GM19099 (cell line): ENCODE measurements around the gene TPRG1L.

Experiments
- POLR2A ChIP-seq: IDR thresholded peaks from 3 replicates; pipeline ENCODE4 v1.6.1; 2011; ENCODE audit warnings: low read depth; ENCODE audit not compliant: insufficient read length; ENCODE audit errors: extremely low read depth

TPRG1L gene

DNA sequence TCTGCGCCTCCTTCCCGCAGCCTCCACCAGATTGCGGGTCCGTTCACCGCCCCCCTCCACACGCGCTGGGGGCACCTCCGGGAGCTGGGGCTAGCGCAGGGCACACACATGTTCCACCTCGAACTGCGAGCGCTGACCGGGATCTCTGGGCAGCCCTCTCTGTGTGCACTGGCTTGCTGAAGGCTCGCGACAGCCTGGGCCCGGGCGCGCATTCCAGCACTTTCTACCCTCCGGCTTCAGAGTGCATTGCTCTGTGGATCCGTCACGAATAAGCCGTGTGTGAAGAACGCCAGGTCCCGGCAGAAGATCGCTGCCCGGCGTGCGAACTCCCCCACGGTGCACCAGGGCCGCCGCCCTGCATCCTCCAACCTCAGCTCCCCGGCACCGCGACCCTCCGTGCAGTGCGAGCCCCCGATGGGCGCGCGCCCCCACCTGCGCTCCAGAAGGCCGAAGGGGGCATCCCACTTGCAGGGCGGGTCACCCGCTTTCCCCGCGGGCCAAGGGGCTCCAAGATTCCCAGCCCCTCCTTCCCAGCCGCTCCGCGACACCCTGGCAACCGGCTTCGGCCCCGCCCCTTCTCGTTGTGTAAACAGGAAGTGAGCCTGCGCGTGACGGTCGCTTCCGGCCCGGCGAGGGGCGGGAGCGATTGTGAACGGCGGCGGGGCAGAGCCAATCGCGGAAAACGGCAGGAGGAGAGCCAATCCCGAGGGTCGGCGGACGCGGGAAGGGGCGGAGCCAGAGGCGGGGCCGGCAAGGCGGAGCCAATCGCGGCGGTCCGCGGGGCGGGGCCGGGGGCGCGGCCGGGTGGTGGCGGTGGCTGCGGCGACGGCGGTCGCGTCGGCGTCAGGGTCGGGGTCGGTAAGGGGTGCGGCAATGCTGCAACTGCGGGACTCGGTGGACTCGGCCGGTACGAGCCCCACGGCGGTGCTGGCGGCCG lies at the start of gene TPRG1L:
Gene TPRG1L, plus strand, starts transcription at position 816 of the 937 bp plus-strand sequence. Its CDS starts 58 bp downstream, at position 874.
- peak; percentile 39 for TF ChIP-seq POLR2A

DNA sequence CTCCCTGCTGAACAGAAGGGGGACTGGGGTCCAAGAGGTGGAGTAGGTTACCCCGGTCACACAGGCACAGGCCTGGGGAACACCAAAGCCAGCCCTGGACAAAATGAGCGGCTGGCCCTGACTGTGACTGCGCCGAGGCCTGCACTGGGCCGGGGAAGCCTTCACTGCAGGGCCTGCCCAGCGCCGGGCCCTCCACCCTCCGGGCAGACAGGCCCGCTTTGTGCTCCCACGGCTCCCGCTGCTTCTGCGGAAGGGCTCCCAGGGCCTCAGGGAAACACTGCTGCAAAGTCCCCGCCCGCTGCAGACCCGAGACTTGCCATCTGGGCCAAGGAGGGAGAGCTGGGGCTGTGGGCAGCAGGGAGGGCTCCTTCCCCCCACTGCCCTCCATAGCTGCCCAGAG lies 48.8 kb upstream of the TPRG1L start:
- TF ChIP-seq POLR2A, result no peak

DNA sequence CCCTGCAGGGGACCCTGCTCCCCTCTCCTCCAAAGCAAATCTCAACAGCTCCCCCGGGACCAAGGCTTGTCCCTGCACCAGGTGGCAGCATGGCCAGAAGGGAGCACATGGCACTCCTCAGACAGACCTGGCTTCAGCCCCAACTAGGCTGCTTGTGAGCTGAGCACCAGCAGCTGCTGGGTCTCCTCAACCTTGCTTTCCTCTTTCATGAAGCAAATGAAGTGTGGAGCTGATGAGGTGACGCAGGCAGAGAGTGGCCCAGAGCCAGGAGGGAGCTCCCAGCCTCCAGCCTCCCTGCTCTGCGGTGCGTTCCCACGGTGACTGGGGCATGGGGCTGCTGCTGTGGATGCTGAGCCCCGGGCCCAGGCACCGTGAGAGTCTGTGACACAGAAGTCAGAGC lies 47.5 kb upstream of the TPRG1L start:
- TF ChIP-seq POLR2A, result no peak

DNA sequence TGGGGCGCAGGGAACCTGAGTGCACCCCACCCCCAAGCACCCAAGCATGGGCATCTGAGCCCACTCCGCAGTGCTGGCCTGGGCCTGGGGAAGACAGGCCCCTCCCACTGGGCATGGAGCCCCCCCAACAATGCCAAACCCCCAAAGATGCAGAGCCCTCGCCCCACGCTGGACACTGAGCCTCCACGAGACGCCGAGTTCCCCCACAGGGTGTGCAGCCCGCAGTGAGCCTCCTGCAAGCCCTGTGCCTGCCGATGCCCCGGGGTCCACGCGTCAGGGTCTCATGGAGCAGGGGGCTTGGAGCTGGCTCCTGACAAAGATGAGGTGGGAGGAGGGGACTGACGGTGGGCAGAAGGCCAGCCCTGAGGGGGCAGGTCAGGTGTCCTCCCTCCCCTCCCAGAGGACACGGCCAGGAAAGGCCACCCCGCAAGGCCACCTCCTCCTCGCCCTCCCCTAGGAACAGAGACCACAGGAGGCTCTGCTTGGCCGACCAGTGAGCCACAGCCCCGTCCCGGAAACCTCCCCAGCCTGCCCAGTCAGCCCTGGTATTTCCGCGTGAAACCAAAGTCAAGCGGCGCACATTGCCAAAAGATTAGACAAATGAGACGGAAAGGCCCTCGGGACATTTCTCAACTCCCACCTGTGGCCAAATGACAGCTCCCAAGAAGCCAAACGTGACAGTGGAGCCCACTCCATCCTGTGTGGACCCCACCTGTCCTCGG lies 46.9 kb upstream of the TPRG1L start:
- TF ChIP-seq POLR2A, result no peak

DNA sequence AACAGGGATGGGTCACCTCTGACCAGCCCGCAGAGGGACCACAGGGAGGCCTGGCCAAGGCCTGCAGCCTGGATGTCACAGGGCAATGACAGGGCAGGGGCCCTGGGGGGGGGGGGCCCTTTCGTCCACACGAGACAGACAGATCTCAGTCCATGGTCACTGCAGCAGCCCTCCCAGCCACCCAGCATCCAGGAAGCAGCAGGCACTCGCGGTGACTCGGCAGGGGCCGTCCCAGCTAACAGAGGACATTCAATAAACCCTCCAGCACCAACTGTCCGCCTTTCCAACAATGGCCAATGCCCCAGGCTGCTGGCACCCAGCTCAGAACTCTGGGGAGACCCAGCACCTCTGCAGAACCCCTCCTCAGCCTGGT lies 46.4 kb upstream of the TPRG1L start:
- TF ChIP-seq POLR2A, result no peak

DNA sequence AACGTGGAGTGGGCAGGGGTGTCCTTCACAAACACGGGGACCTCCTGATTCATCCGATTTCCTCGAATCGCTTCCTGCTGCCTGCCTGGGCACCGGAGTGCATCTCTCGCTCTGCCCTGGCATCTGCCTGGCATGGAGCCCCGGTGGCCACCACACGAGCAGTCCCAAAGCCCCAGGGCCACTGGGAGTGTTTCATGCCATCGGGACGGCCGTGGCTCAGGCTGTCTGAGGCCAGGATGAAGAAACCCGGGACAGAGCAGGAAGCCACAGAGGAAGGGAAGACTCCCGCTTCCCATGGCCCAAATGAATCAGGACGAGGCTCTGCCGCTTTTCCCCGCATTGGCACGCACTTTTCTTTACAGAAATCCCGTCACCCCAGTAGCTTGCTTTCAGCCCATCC lies 45.9 kb upstream of the TPRG1L start:
- no peak for TF ChIP-seq POLR2A

DNA sequence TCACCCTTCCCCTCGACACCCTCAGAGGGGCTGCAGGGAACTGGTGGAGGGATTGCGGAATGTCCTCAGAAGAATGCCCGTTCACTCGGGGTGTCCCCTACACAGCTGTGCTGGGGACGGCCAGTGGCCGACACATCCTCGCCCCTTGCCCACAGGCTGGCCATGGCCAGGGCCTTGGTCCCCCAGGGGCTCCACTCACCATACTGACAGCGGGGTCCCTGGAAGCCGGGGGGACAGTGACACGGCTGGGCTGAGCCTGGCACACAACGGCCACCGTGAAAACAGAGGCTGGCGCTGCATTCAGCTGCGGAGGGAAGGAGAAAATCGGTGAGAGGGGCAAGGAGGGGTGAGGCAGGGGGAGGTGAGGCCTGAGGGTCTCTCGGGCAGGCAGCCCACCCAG lies 45.2 kb upstream of the TPRG1L start:
- TF ChIP-seq POLR2A, result no peak

DNA sequence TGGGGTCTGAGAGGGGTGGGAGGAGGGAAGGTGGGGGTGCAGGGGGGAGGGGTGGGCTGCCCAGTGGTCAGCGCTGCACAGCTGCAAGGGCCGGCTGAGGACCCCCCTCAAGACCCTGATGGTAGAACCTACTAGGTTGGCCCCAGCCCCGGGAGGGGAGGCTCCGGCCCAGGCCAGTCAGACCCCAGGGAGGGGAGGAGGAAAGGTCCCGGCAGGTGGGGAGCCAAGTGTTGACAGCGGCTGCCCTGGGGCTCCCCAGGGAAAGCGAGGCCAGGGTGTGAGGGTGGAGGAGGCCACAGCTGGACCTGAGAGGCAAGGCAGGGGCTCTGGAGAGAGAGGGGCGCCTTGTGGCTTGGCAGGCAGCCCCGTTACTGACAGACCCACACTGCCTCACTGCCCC lies 44.6 kb upstream of the TPRG1L start:
- no peak for TF ChIP-seq POLR2A

DNA sequence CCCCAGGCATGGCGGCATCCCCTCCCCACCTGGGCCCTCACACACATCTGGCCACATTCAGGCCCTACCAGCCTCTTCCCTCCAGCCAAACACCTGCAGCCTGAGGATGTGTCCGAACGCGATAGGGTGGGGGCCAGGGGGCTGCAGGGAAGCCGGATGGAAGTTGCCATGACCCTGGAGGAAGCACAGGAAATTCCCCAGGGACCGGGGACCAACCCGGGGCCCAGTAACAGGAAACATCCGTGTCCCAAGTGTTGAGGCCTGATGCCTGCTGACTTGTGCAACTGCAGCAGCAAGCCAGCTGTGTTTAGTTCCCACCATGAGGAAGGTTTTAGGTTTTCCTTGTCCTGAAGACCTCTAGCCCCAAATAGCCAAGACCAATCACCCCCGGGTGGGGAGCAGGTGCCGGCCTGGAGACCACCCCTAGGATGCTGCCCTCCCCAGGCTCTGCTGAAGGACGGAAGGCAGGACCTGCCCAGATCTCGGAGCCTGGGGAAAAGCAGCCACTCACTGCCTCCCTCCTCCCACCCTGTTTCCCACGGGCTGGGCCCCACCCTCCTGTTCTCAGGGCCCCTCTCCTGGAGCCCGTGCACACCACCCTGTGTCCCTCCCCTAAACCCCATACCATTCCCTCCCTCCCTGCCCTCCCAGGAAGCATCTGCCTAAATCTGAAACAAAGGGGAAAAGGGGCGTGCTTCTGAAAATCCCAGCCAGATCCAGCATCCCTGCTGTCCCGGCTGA lies 43.3 kb upstream of the TPRG1L start:
- no peak for TF ChIP-seq POLR2A

DNA sequence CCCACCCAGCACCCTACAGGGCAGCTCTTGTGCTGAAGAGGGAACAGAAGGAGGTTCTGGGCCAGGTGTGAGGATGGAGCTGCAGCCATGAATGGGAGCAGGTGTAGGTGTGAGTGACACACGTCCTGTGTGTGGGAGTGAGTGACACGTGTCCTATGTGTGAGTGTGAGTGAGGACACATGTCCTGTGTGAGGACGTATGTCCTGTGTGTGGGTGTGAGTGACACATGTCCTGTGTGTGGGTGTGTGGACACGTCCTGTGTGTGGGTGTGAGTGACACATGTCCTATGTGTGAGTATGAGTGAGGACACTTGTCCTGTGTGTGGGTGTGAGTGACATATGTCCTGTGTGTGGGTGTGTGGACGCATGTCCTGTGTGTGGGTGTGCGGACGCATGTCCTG lies 39.9 kb upstream of the TPRG1L start:
- TF ChIP-seq POLR2A, result no peak

DNA sequence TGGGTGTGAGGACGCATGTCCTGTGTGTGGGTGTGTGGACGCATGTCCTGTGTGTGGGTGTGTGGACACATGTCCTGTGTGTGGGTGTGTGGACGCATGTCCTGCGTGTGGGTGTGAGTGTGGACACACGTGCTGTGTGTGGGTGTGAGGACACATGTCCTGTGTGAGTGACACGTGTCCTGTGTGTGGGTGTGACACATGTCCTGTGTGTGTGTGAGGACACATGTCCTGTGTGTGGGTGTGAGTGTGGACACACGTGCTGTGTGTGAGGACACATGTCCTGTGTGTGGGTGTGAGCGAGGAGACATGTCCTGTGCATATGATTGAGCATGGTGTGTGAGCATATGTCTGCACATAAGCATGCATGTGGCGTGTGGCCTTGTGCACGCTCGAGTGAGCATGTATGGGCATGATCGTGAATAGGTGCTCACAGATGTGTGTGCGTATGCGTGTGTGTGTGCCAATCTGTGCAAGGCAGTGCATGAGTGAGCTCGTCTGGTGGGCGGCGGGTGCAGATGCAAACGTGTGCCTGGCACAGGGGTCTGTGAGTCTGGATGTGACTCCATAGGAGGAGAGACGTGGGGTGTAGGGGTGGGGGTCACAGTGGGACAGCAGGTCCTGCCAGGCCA lies 38.8 kb upstream of the TPRG1L start:
- no peak for TF ChIP-seq POLR2A

DNA sequence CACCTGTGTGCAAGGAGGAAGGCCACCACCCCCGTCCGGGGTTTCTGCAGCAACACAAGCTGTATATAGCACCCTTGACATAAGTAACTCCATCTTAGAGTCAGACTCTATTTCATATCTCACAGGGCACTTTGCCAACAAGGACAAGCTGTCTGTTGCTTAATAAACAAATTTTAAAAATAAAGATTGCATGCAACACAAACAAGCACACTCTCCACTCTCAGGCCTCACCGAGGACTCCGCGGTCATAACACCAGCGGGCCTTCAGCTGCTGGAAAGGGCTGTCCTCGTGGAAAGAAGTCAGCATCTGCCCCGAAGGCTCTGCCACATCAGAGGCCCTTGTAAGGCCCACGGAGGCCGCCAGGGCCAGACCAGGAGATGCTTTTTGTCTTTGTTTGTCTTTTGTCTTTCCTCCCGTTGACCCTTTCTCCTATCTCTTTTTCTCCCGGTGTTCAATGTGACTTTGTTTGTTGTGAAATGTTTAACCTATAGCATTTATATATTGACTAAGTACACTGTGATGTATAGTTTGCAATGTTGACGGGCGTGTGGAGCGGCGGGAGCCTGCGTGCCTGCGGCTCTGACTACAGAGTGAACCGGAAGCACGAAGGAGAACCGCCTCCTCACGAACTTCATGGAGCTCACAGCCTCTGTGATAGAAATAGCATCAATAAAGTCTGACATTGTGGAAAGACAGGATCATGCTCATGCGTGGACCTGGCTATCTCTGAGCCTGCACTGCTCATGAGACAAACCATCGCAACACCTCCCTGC lies 37.6 kb upstream of the TPRG1L start:
- TF ChIP-seq POLR2A, result no peak

DNA sequence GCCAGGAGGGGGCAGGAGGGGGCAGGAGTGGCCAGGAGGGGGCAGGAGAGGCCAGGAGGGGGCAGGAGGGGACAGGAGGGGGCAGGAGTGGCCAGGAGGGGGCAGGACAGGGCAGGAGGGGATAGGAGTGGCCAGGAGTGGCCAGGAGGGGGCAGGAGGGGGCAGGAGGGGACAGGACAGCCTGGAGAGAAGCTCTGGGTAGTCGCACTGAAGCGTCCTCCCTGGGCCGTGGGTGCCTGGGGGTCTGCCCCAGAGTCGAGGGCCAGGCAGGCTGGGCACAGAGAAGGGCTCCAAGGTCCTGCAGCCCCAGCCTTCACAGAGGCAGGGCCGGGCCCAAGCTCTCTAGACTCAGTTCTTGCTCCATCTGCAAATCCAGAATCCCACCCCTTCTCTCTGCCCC lies 36.4 kb upstream of the TPRG1L start:
- no peak for TF ChIP-seq POLR2A

DNA sequence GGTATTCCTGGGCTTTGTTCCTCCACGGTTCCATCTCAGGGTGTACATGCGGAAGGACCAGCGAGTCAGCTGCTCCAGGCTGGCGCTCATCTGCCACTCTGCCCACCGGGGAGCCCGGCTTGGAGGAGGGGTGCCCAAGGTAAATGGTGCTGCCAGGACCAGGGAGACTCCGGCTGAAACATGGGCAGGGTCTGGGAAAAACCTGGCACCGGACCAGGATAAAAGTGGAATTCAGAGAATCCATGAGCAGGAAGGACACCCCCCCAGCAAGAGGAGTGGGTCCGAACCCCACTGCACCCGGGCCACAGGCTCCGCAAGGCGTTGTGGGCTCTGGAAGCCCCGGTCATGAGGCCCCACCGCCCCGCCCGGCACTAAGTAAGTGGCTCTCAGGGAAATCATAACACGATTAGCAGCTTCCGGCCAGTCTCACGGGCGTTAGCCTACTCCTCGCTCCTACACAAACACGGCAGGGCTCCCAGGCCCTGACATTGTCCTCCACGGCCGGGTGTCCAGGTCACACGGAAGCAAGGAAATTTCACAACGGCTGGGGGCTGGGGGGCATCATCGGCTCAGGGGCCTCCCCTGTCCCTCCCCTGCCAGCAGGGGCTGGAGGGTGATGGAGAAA lies 34.6 kb upstream of the TPRG1L start:
- no peak for TF ChIP-seq POLR2A
